ENCODE data around the gene LRMDA. TPM values are rescaled to one million over a fixed set of nuclear protein-coding genes. Genes with fewer than 3 reads are reported as not detected.

The LRMDA gene
- total and polyA plus RNA-seq, 7 donors: 1.0 to 5.7 (median 2.5) TPM

DNA sequence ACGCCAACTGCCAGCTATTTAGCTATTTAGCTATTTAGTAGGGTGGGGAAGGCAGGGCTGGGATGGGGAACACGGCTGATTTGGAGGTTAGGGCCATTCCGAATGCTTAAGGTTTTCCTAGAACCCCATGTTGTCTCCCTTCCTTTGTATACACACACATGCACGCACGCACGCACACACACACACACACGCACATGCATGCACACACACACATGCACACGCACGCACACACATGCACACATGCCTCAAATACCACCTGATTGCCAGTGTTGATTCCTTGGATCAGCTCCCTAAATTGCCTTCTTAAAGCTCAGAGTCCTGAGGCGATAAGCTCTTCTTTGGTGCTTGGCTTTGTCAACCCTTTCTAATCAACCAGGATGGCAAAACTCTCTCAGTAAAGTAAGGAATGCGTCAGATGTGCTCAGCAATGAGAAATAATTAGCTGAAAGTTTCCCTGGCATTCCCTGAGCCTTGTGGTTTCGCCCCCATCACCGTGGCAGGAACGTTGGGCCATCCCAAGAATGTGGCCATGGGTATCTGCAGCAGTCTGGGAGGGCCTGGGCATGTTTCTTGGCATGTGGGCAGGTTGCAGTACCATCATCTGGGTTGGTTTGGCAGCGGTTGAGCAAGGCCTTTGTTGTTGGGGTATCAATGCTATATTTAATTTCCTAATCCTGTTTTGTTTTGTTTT lies 305.6 kb downstream of the LRMDA start:
- 83 to 91% (median 85%) methylated on average over 15 of the region's 15 CpGs for WGBS, 3 donors
- no peak overlapping the region for H3K27ac ChIP-seq
- no peak for ATAC-seq
- intact Hi-C loops (cut with DNase I): no loop called here
- DNase-seq: no peak
- peaks cover 0 to 7% (median 0%) of the 10 kb centered on the region in 3 donors for H3K27me3 ChIP-seq (ENCODE audit: insufficient read depth in 3 of 3, low read length in 2 of 3)
- H3K9me3 ChIP-seq: peaks cover 6% of the 10 kb centered on the region
- TF ChIP-seq, protein P1, sequence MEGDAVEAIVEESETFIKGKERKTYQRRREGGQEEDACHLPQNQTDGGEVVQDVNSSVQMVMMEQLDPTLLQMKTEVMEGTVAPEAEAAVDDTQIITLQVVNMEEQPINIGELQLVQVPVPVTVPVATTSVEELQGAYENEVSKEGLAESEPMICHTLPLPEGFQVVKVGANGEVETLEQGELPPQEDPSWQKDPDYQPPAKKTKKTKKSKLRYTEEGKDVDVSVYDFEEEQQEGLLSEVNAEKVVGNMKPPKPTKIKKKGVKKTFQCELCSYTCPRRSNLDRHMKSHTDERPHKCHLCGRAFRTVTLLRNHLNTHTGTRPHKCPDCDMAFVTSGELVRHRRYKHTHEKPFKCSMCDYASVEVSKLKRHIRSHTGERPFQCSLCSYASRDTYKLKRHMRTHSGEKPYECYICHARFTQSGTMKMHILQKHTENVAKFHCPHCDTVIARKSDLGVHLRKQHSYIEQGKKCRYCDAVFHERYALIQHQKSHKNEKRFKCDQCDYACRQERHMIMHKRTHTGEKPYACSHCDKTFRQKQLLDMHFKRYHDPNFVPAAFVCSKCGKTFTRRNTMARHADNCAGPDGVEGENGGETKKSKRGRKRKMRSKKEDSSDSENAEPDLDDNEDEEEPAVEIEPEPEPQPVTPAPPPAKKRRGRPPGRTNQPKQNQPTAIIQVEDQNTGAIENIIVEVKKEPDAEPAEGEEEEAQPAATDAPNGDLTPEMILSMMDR (IDR thresholded peaks at IDR 0.05): no peak
- H3K4me1 ChIP-seq: no peaks in the 10 kb centered on the region
- H3K4me3 ChIP-seq: no peak overlapping the region
- H3K36me3 ChIP-seq (ENCODE audit: insufficient read depth in 1 of 2, low read depth in 1 of 2): no peaks in the 10 kb centered on the region

GRCh38 chr10:75737580-75737949 lies 306.1 kb downstream of the LRMDA start:
- H3K4me3 ChIP-seq: no peak overlapping the region
- peaks cover 6% of the 10 kb centered on the region for H3K9me3 ChIP-seq
- peaks cover 0 to 7% (median 0%) of the 10 kb centered on the region in 3 donors for H3K27me3 ChIP-seq (ENCODE audit: insufficient read depth in 3 of 3, low read length in 2 of 3)
- no peaks in the 10 kb centered on the region for H3K36me3 ChIP-seq (ENCODE audit: insufficient read depth in 1 of 2, low read depth in 1 of 2)
- TF ChIP-seq, protein P1 (IDR thresholded peaks at IDR 0.05): no peak
- DNase-seq: no peak
- no peaks in the 10 kb centered on the region for H3K4me1 ChIP-seq
- intact Hi-C loops (cut with DNase I): no loop called here
- WGBS, 3 donors: 51 to 69% (median 56%) methylated on average over 3 of the region's 3 CpGs
- no peak for ATAC-seq
- no peak overlapping the region for H3K27ac ChIP-seq

DNA sequence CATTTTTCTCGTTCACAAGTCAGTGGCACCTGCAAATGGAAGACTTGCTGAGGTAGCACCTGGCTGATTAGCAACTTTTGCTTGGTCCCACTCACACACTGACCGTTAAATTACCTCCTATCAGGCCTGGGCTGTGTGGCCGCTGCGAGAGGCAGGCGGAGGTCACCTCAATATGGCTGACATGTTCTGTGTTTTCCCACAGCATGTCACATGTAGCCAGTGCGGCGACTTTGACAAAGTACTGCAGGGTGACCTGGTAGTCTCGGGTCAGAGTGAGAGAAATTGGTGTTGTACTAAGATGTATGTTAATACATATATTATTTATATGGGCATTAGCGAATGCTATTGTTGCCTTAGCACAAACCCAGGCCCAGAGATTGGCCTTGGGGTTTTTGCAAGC lies 307.5 kb downstream of the LRMDA start:
- no peak overlapping the region for H3K27ac ChIP-seq
- H3K36me3 ChIP-seq (ENCODE audit: insufficient read depth in 1 of 2, low read depth in 1 of 2): no peaks in the 10 kb centered on the region
- 93 to 96% (median 93%) methylated on average over 9 of the region's 9 CpGs for WGBS, 3 donors
- H3K4me1 ChIP-seq: no peaks in the 10 kb centered on the region
- H3K9me3 ChIP-seq: peaks cover 6% of the 10 kb centered on the region
- intact Hi-C loops (cut with DNase I): no loop called here
- no peak overlapping the region for H3K4me3 ChIP-seq
- TF ChIP-seq, protein P1 (IDR thresholded peaks at IDR 0.05): no peak
- DNase-seq: no peak
- no peak for ATAC-seq
- peaks cover 0 to 7% (median 0%) of the 10 kb centered on the region in 3 donors for H3K27me3 ChIP-seq (ENCODE audit: insufficient read depth in 3 of 3, low read length in 2 of 3)

- Histone ChIP-seq H3K27ac (no peak overlapping the region), H3K36me3 (ENCODE audit: insufficient read depth in 1 of 2, low read depth in 1 of 2) (no peaks in the 10 kb centered on the region), H3K27me3 (ENCODE audit: insufficient read depth in 3 of 3, low read length in 2 of 3) (peaks cover 0 to 7% (median 0%) of the 10 kb centered on the region in 3 donors), H3K4me1 (no peaks in the 10 kb centered on the region), H3K9me3 (peaks cover 6% of the 10 kb centered on the region), H3K4me3 (no peak overlapping the region)
- WGBS, 3 donors: 69 to 75% (median 70%) methylated on average over 8 of the region's 8 CpGs
- intact Hi-C loops (cut with DNase I): no loop called here
- DNase-seq: no peak
- TF ChIP-seq, protein P1 (IDR thresholded peaks at IDR 0.05): no peak
- ATAC-seq: no peak
These were observed 308.2 kb downstream of the LRMDA start for GRCh38 chr10:75739414-75740143.
